CD4-positive, alpha-beta T cell treated with Interleukin-6 at 100 ng/mL for 8 hours (primary cell): ENCODE results near the gene SRGAP2B.
"Not testable (repeated sequence)": the region's sequence is repeated elsewhere in the genome, so short reads cannot be mapped to it uniquely, and the experiment has no call there.

Experiments
- DNase-seq: peaks from one replicate; pipeline ENCODE4 v3.0.0-alpha.2; 2020; ENCODE audit warnings: mixed read lengths, low spot score

SRGAP2B gene

DNA sequence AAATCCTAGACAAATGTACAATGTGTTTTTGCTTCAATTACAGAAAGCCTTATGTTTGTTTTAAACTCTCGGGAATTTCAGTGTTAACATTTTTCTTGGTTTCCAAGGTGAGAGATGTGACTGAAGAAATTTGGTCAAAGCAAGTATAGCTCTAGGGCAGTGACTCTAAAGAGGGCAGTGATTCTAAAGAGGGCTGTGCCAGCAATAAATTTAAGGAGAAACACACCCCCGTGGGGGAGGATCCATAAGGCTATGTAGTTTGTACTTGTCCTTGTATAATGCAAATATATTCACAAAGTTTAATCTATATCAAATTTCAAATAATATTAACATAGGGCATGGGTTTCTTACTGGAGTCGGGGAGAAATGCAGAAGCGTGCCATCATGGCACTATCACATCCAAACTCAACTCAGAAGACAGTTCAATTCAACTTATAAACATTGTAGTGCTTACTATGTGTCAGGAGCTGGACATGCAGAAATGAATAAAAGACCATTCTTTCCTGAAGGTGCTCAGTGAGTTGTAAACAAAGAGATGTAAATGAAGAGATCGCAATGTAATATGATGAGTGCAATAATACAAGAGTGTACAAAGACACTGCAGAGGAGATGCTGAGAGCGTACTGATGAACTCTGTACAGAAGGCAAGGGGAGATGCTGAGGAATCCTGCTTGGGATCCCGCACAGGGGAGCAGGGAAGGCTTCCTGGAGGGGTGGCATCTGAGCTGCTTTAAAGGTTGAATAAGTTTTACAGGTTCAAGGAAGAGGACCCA is 12.5 kb downstream of the SRGAP2B start:
- not testable (repeated sequence) for DNase-seq

DNA sequence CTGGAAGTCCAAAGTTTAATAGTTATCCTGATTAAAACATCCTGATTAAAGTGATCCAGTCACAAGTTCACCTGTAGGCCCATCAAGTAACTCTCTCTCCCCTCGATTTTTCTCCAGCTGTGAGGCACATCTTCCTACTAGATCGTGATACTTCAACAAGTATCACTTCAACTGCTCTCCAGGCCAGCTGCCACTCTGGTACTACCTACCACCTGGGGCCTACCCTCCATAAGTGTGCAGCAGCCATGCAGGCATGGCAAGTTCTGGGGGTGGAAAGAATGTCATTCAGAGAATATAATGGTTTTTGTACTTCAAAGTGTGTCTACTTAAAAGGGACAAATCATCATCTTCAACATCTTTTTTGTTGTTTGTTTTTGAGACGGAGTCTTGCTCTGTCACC is 14.9 kb downstream of the SRGAP2B start:
- DNase-seq = not testable (repeated sequence)

GRCh38 chr1:145079737-145080136 is 15.4 kb downstream of the SRGAP2B start:
- DNase-seq = peak; percentile 0

DNA sequence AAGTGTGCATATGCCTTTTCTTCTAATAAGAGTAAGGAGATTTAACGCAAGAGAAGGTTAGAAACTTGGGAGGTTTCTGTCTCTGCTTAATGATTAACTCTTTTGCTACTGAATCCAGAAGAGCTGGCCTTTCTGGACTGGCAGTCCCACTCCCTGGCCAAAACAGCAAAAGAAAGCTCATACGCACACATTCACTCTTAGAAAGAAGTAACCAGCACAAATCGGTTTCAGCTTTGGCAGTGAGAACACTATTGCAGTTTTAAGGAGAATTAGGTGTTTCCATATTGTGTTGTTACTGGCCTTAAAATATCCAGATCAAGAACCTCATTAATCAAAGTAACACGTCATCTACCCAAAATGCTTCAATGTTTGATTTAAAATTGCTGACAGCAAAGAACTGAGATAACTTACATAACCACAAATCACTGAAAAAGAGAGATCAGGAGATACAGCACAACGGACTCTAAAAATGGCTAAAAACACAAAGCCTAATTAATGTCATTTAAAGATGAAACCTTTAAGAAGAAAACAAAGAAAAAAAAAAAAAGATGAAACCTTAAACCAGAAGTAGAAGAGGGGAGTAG is 16.2 kb downstream of the SRGAP2B start:
- DNase-seq = not testable (repeated sequence)

DNA sequence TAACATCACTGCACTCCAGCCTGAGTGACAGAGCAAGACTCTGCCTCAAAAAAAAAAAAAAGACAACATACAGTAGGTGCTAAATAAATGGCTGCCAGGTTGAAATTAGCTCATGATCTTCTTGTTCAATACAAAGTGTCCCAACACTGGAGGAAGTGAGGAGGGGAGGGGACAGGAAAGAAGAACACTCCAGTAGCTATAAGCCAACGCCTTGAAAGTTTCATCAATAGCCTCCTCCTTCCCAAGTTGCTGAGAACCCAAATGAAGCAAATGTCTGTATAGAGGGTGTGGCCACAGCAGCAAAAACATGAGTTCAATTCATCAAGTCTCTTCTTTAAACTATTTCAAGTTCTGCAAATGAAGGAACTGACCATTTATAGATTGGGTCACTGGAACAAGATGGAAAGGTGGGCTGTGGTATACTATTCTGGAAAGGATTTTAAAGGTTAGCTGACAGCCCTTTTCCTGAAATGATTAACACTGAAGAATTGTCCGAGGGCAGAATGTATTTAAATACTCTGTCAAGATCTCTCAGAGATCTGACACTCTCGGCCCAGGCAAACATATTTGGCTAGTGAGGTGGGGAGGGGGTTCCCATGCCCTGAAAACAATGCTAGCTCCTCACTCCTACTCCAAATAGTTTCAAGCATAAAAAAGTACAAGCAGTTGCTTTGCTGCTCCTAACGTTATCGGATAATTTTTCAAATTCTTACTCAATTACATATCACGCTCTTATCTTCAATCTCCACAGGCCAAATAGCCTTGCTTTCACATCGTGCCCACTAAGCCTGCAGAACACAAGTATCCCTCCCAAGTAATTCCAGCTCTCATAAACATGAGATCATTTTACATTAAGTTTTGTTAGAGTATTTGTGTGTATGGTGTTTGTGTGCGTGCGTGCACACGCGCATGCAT is 17.0 kb downstream of the SRGAP2B start:
- not testable (repeated sequence) for DNase-seq

DNA sequence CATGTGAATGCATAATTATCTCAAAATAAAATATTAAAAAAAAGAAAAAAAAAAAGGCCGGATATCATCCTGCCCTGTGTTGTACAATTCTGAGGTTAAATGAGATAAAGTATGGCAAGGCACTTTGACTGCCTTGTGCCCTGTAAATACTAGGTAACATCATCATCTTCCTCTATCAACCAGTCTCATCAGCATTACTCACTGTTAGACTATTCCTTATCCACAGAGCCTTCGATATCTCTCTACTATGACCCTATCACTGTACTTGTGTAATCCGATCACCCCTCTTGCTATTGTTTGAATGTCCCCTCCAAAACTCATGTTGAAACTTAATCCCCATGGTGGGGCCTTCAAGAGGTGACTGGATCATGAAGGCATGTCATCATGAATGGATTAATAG is 18.3 kb downstream of the SRGAP2B start:
- DNase-seq = not testable (repeated sequence)

DNA sequence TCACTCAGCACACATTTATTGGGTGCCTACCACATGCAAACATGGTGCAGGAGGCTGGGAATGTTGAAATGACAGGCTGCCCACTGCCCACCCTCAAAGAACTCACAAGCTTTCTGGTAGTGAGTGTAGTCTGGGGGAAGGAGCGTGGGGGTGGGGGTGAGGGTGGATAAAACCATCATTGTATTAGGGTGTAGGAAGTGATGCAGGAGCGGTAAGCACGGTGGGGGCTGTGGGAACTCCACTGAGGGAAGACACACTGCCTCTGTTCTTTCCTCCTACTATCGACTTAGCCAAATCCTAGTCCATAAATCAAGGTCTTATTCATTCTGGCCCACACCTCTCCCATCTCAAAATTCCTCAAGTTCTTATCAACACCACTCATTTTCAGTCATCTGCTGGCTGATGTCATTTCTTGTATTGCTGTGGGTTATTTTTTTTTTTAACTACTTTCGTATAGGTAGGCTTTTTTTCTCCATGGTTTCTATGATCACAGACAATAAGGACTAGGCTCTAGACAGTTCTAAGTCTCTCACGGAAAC is 21.0 kb downstream of the SRGAP2B start:
- not testable (repeated sequence) for DNase-seq

DNA sequence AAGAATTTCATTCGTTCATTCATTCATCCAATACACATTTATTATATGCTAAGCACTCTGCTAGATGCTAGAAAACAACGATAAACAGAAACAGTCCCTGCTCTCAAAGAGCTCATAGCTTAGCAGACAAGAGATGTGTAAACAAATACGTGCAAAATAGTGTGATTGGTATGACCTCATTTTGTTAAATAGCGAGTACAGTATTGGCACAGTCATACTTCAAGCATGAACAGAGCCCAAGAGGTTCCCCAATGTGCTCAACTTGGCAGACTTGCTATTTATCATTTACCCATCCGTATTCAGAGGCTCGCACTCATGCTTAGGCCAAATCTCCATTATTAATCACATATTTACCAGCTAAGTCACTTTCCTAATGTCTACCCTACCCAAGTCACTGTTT is 23.6 kb downstream of the SRGAP2B start:
- DNase-seq = not testable (repeated sequence)

GRCh38 chr1:145066486-145066885 is 28.6 kb downstream of the SRGAP2B start:
- DNase-seq = not testable (repeated sequence)

- DNase-seq = not testable (repeated sequence)
These were observed 29.8 kb downstream of the SRGAP2B start for GRCh38 chr1:145065194-145065826.

- not testable (repeated sequence) for DNase-seq
These were observed 31.0 kb downstream of the SRGAP2B start for GRCh38 chr1:145063941-145064648.

DNA sequence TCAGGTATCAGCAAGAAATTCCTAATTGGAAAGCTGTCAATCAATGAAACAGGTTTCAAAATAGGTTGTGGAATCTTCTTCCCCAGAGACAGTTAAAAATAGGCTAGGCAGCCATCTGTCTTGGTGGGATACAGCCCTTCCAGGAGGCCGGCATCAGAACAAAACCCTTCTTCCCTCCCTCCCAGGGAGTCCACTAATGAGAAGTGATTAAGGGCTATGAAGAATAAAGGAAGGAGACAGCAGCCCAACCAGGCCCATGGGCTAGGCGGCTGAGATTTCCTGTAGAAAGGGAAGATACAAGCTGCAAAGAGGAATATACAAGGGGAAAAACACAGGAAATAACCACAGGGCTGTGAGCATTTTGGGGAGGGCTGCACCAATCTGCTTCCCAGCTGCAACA is 31.8 kb downstream of the SRGAP2B start:
- not testable (repeated sequence) for DNase-seq

GRCh38 chr1:145058184-145058583 is 36.9 kb downstream of the SRGAP2B start:
- DNase-seq = not testable (repeated sequence)

DNA sequence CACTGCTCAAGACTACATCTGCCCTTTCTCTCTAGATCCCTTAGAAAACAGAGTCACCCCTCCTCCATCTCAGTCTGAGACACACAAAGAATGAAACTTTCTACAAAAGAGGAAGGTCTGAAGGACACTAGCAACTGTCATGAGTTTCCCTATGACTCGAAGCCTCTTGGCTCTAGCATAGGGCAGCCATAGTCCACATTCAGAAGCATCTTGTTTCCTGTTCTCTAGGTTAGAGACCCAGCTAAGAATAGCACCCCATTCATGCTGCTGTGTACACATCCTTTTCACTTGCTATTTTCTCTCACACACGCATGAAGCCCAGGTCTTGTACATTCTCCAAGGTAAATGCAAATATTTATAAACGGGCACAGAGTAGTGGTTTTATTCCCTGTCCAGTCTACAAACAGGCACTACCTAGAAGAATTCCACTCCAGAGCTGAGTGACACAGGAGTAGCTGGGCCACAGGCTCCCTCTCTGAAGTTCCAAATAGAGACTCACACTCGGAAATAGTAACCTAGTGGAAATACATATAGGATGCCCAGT is 39.8 kb downstream of the SRGAP2B start:
- not testable (repeated sequence) for DNase-seq

GRCh38 chr1:145053428-145053827 is 41.7 kb downstream of the SRGAP2B start:
- not testable (repeated sequence) for DNase-seq

GRCh38 chr1:145052019-145052776 is 42.9 kb downstream of the SRGAP2B start:
- not testable (repeated sequence) for DNase-seq

GRCh38 chr1:145048181-145048856 is 46.8 kb downstream of the SRGAP2B start:
- DNase-seq = not testable (repeated sequence)

DNA sequence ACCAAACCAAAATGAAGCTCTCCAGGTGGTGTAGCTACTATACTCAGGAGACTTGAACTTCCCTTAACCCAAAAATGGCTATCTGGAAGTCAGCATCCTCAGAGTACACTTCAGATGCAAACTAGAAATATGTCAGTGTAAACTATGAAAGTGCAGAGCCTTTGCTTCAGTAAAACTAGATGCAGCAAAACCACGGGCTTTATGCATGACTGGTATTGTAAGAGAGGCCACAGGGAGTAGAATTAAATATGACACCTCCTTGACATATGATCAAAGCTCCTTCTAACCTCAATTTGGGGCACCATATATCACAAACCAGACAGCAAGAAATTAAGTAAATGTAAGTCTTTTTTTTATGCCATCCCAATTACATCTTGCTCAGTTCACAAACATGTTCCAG is 47.6 kb downstream of the SRGAP2B start:
- DNase-seq = not testable (repeated sequence)

GRCh38 chr1:145045571-145046273 is 49.4 kb downstream of the SRGAP2B start:
- not testable (repeated sequence) for DNase-seq
